Breast epithelium (tissue), 3 donors: ENCODE data around the gene ID1.

Experiments used
- POLR2A ChIP-seq: fragments of 450-650 bp; IDR thresholded peaks from one replicate; pipeline ENCODE4 v1.6.1; 2016; ENCODE audit warnings: antibody characterized with exemption, mild to moderate bottlenecking, moderate library complexity
- POLR2AphosphoS5 ChIP-seq, 3 donors: sonication (generic); formaldehyde crosslinking; IDR thresholded peaks; one replicate each; pipeline ENCODE4 v1.6.1; 2017; ENCODE audit warnings: antibody characterized with exemption in 3 of 3
- TF ChIP-seq, protein P1 (sequence below), 3 donors: fragments of 450-650 bp; IDR thresholded peaks; one replicate each; pipeline ENCODE4 v1.5.1; 2016 to 2017; ENCODE audit warnings: antibody characterized with exemption in 3 of 3, mild to moderate bottlenecking in 3 of 3, moderate library complexity in 3 of 3

DNA sequence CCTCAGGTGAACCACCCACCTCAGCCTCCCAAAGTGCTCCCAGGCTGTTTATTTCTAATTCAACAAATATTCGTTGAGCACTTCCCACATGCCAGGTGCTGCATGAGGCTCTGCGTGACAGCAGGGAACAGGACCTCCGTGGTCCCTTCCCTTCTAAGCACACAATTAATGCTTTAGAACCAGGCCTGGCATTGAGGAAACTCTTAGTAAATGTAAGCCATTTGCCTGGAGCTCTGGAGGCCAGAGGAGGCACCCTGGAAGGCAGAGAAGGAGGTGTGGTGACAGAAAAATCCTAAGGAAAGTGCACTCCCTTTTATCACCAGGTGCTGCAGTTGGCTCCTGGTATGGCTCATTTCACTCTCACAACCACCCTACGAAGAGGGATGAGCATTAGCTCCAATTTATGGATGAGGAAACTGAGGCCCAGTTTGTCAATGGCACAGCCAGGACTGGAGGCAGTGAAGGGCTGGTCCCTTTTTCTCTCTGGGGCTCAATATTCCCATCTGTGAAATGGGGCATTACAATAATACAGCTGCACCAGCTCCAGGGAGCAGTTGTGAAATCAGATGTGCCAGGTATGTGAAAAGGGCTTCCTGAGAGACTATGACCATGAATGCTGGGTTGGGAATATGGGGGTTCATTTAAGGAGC lies 8.1 kb upstream of the ID1 start:
- no peak for TF ChIP-seq POLR2A
- TF ChIP-seq, protein P1, sequence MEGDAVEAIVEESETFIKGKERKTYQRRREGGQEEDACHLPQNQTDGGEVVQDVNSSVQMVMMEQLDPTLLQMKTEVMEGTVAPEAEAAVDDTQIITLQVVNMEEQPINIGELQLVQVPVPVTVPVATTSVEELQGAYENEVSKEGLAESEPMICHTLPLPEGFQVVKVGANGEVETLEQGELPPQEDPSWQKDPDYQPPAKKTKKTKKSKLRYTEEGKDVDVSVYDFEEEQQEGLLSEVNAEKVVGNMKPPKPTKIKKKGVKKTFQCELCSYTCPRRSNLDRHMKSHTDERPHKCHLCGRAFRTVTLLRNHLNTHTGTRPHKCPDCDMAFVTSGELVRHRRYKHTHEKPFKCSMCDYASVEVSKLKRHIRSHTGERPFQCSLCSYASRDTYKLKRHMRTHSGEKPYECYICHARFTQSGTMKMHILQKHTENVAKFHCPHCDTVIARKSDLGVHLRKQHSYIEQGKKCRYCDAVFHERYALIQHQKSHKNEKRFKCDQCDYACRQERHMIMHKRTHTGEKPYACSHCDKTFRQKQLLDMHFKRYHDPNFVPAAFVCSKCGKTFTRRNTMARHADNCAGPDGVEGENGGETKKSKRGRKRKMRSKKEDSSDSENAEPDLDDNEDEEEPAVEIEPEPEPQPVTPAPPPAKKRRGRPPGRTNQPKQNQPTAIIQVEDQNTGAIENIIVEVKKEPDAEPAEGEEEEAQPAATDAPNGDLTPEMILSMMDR (IDR thresholded peaks at IDR 0.05), result no peak
- TF ChIP-seq POLR2AphosphoS5 (IDR thresholded peaks at IDR 0.05), result no peak
